ENCODE data around the gene CLCN3. TPM values are rescaled to one million over a fixed set of nuclear protein-coding genes. Genes with fewer than 3 reads are reported as not detected.
"Not testable (repeated sequence)": the region's sequence is repeated elsewhere in the genome, so short reads cannot be mapped to it uniquely, and the experiment has no call there.

Gene CLCN3
- total RNA-seq, 1 donor from 2014 or later = 62.0 TPM

DNA sequence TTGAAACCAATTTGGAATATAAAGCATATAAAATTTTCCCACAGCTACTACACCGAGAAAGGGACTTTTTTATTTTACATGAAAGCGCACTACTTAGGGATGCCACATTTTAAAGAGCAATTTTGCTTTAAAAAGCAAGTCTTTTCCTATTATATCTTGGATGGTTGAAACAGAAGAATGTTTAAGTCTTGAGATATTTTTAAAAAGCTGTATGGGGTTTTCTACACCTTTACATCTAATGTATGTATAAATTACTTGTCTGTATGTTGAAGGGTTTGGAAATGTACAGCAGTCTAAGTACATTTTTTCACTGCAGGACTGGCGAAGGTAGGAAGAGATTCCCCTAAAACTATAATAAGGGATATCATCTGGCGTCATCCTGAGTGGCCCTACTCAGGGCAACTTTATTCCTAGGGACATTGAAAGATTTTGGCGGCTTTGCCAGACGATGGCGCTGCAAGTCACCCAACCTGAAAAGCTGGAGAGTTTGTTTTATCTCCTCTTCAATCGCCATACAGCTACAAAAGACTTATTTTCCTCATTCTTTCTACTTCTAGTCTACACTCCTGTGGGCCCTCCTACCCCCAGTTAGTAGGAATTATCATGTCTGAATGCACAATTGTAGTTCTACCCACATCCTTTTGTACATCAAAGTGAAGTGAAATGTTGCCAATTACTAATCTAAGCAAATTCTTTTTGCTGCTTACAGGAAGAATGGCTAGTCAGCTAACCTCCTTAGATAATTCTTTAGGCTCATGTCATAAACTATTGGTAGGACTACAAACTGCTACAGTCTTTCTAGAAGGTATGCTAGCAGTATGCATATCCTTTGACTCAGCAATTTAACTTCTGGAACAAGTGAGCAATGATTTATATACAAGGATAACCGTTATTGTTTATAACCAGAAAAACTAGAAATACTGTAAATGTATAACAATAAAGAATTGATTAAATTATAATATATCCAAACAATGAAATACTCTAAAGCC is 7.2 kb upstream of the CLCN3 start:
- intact Hi-C loops (cut with DNase I) = loop anchor here (10.0 kb wide), 2 partner anchors 72 to 412 kb away; partner anchors contain the start of gene MFAP3L
- ATAC-seq (ENCODE audit: poor library complexity) (peak; percentile 79), DNase-seq (peak; percentile 74)

DNA sequence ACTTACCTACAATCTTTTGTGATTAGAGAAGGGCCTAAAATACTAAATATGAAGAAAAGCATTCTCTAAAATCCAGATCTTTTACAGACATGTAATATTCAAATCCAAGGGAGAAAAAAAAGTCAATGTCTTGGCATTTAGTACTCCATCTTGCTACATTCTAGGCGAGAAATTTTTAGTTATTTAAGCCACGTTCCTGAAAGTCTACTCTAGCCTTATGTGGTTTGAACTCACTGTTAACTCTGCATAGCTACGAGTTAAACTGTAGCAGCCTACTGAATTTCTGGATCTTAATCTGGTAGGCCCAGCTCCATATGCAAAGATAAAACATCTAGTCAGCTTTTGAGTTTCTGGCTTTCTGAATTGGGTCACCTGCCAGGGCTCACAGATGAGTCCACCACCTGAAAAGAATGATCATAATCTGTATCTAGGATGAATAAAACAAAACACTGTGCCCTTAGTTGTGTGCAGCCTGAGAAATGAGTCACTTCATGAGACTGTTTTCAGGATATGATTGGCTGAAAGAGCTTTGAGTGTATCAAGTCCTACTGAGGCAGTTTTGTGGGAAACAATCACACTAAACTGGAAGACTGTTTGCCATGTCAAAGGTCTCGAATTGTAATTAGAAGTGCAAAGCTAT is 4.8 kb upstream of the CLCN3 start:
- DNase-seq = no peak
- intact Hi-C loops (cut with DNase I) = loop anchor here (10.0 kb wide), 2 partner anchors 69 to 409 kb away; partner anchors contain the start of gene MFAP3L
- ATAC-seq (ENCODE audit: poor library complexity) = no peak

GRCh38 chr4:169616846-169617245 is 3.5 kb upstream of the CLCN3 start:
- intact Hi-C loops (cut with DNase I) = loop anchor here (10.0 kb wide), 2 partner anchors 68 to 408 kb away; partner anchors contain the start of gene MFAP3L
- no peak for DNase-seq
- ATAC-seq (ENCODE audit: poor library complexity) = no peak

- DNase-seq = no peak
- no peak for ATAC-seq (ENCODE audit: poor library complexity)
- intact Hi-C loops (cut with DNase I) = loop anchor here (10.0 kb wide), 2 partner anchors 67 to 407 kb away; partner anchors contain the start of gene MFAP3L
Observed at GRCh38 chr4:169617306-169617705, 3.1 kb upstream of the CLCN3 start.

- ATAC-seq (ENCODE audit: poor library complexity) (no peak), DNase-seq (no peak)
- intact Hi-C loops (cut with DNase I) = loop anchor here (10.0 kb wide), 2 partner anchors 67 to 407 kb away; partner anchors contain the start of gene MFAP3L
Observed at GRCh38 chr4:169618286-169618685, 2.1 kb upstream of the CLCN3 start.

DNA sequence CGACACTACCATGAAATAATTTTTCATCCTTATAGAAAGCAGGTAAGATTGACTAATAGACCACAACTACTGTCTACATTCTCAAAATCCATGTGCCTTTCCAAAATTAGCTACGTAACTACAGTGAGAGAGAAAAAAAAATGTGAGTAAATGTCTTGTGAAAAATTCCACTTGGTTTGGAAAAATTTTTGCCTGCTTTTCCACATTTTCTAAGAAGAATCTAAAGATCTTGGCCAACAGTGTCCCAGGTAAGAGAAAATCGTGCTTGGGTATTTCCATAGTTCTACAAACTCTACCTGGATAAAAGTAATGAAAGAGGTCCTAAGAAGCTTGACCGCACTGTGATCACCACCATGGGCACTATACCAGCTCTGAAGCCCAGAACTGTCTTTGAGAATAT is 1.4 kb upstream of the CLCN3 start:
- ATAC-seq (ENCODE audit: poor library complexity) (no peak), DNase-seq (no peak)
- intact Hi-C loops (cut with DNase I) = loop anchor here (10.0 kb wide), 2 partner anchors 66 to 406 kb away; partner anchors contain the start of gene MFAP3L

DNA sequence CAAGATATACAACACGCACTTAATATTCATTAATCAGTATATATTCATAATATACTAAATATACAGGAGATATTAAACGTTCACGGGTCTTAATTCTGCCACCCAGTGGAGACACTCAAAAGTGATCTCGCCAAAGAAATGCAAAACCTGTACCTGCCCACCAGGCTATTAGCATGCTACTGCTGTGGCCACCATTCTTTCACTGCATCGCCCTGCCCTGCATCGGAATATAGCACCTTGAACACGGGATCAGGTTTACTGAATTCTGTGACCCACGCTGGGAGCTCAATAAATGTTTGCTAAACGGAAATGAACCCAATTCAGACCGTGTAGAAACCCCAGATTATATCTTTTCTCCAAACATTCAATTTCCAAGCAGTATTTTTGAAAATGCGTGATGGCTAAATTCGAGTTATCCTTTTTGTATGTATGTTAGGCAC is 840 bp upstream of the CLCN3 start:
- intact Hi-C loops (cut with DNase I) = loop anchor here (10.0 kb wide), 2 partner anchors 65 to 405 kb away; partner anchors contain the start of gene MFAP3L
- peak; percentile 67 for ATAC-seq (ENCODE audit: poor library complexity)
- DNase-seq = no peak

GRCh38 chr4:169620880-169621248 is 486 bp downstream of the CLCN3 start:
- ATAC-seq (ENCODE audit: poor library complexity) (peak; percentile 5), DNase-seq (no peak)
- intact Hi-C loops (cut with DNase I) = loop anchor here (2.0 kb wide), 1 partner anchor 40 kb away; no protein-coding TSS in a partner anchor

- intact Hi-C loops (cut with DNase I) = loop anchor here (2.0 kb wide), 1 partner anchor 39 kb away; no protein-coding TSS in a partner anchor
- no peak for DNase-seq
- ATAC-seq (ENCODE audit: poor library complexity) = no peak
Observed at GRCh38 chr4:169621731-169622492, 1.5 kb downstream of the CLCN3 start.

GRCh38 chr4:169622566-169622965 is 2.2 kb downstream of the CLCN3 start:
- DNase-seq = no peak
- intact Hi-C loops (cut with DNase I) = no loop called here
- ATAC-seq (ENCODE audit: poor library complexity) = no peak

DNA sequence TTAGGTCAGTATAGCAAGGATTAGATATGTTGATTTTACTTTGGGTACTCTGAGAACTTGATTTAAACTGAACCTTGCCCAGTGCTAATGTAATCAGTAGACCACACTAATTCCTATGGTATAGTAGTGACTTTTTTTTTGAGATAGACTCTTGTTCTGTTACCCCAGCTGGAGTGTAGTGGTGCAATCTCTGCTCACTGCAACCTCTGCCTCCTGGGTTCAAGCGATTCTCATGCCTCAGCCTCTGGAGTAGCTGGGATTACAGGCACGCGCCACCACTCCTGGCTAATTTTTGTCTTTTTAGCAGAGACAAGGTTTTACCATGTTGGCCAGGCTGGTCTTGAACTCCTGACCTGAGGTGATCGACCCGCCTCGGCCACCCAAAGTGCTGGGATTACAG is 3.6 kb downstream of the CLCN3 start:
- DNase-seq; ATAC-seq (ENCODE audit: poor library complexity); intact Hi-C loops (cut with DNase I): not testable (repeated sequence)

GRCh38 chr4:169625886-169626285 is 5.5 kb downstream of the CLCN3 start:
- DNase-seq = no peak
- intact Hi-C loops (cut with DNase I) = no loop called here
- ATAC-seq (ENCODE audit: poor library complexity) = no peak

DNA sequence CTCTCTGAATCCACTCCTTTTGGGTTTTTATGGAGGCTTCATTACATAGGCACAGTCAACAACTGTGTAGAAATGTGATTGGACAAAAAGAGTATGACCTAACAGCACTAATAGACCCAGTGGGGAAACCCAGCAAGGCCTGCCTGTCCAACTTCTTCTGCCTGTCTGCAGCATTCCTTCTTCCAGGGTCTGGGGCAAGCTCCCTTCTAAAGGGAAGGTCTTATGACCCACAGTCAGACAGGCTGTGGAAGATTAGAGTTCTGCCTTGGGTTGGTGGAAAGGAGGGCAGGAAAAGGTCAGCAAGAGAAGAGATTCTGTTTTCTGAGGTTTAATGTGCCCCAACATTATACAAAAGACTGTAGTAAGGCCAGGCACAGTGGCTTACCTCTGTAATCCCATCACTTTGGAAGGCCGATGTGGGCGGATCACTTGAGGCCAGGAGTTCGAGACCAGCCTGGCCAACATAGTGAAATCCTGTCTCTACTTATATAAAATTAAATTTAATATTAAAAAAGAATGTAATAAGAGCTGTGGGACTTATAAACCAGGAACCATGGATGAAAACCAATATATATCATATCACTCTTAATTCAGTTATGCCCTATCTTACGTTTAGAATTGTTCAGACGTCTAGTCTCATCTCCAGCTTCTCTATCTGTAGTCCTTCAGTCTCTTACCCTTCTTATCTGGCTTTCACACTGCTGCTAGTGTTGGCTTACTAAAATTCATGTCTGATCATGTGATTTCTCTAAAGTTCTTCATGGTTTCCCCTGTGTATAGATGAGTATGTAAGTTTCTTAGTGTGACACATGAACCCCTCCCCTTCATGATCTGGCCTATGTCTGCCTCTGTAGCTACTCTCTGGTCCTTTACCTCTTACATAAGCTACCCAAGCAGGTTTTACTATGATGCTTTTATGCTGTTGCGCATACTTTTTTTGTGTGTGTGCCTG is 6.2 kb downstream of the CLCN3 start:
- intact Hi-C loops (cut with DNase I) = no loop called here
- DNase-seq (no peak), ATAC-seq (ENCODE audit: poor library complexity) (peak; percentile 15)

DNA sequence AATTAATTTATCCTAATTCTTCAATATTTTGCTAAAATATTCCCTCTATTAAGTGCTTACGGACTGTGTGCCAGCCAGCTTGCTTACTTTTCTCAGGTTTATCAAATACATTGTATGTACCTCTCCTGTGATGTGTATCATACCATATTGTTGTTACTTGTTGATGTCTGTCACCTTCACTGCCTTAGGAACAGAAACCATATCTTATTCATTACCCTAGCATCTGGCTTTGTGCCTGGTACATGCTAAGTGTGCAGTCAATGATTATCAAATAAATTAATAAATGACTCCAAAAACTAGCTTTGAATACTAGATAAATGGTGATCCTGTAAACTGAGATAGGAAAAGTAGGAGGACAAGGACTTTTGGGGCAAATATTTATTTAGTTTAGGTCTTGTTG is 6.9 kb downstream of the CLCN3 start:
- intact Hi-C loops (cut with DNase I) = no loop called here
- DNase-seq = no peak
- peak; percentile 49 for ATAC-seq (ENCODE audit: poor library complexity)

DNA sequence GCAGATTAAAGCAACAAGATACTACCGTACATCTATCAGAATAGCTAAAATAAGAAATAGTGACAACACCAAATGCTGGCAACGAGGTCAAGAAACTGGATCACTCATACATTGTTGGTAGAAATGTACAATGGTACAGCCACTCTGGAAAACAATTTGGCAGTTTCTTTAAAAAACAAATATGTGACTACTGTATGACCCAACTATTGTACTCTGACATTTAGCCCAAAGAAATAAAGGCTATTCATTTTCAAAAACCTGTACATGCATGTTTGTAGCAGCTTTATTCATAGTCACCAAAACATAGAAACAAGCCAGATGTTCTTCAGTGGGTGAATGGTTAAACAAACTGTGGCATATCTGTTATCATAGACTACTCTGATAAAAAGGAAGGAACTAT is 8.2 kb downstream of the CLCN3 start:
- no peak for DNase-seq
- ATAC-seq (ENCODE audit: poor library complexity) = no peak
- intact Hi-C loops (cut with DNase I) = no loop called here

DNA sequence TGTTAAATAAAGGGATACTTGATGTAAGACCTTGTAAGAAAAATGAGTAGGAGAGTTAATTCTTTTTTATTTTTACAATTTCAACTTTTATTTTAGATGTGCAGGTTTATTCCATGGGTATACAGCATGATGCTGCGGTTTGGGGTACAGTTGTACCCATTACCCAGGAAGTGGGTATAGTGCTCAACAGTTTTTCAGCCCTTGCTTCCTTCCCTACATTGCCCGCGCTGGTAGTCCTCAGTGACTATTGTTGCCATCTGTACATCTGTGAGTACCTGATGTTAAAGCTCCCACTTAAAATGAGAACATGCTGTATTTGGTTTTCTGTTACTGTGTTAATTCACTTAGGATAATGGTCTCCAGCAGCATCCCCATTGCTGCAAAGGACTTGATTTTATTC is 9.7 kb downstream of the CLCN3 start:
- intact Hi-C loops (cut with DNase I) = no loop called here
- ATAC-seq (ENCODE audit: poor library complexity) (no peak), DNase-seq (no peak)

DNA sequence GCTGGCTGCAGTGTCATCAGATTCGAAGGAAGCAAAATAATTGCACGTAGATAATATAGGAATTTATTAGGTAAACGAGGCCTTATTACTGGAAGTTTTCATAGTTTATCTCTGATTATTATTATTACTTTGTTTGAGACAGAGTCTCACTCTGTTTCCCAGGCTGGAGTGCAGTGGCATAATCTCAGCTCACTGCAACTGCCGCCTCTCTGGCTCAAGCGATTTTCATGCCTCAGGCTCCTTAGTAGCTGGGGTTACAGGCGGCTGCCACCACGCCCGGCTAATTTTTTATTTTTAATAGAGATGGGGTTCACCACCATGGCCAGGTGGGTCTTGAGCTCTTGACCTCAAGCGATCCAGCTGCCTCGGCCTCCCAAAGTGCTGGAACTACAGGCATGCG is 12.5 kb downstream of the CLCN3 start:
- no peak for ATAC-seq (ENCODE audit: poor library complexity)
- DNase-seq = no peak
- intact Hi-C loops (cut with DNase I) = no loop called here

All from Right ventricle myocardium superior (tissue), 1 donor.